GM10266 (cell line): ENCODE results near the gene GPR65.

ENCODE experiments used
- DNase-seq: peaks from one replicate; pipeline ENCODE4 v3.0.0; 2012; ENCODE audit errors: extremely low spot score
- CTCF ChIP-seq: IDR thresholded peaks from 2 replicates; pipeline ENCODE4 v1.5.1; 2012; ENCODE audit warnings: mild to moderate bottlenecking, low read depth; ENCODE audit not compliant: control insufficient read depth, insufficient read depth; ENCODE audit errors: missing control alignments

Gene GPR65

GRCh38 chr14:88026890-88027289 is 22.0 kb downstream of the GPR65 start:
- no peak for DNase-seq
- TF ChIP-seq CTCF, result no peak

- no peak for DNase-seq
- TF ChIP-seq CTCF, result no peak
Observed at GRCh38 chr14:88029500-88029899, 24.6 kb downstream of the GPR65 start.

GRCh38 chr14:88030079-88030478 is 25.1 kb downstream of the GPR65 start:
- no peak for TF ChIP-seq CTCF
- no peak for DNase-seq

- no peak for DNase-seq
- TF ChIP-seq CTCF, result no peak
Observed at GRCh38 chr14:88030892-88031291, 26.0 kb downstream of the GPR65 start.

- TF ChIP-seq CTCF, result no peak
Observed at GRCh38 chr14:88032373-88032772, 27.4 kb downstream of the GPR65 start.

GRCh38 chr14:88034076-88034475 is 29.1 kb downstream of the GPR65 start:
- no peak for DNase-seq
- no peak for TF ChIP-seq CTCF

More at GRCh38 chr14:88032373-88032772, 27.4 kb downstream of the GPR65 start:
- no peak for DNase-seq

- DNase-seq, result no peak
- no peak for TF ChIP-seq CTCF
Observed at GRCh38 chr14:88036422-88036821, 31.5 kb downstream of the GPR65 start.
